MCF 10A (cell line): ENCODE data around the gene CA12. TPM values are rescaled to one million over a fixed set of nuclear protein-coding genes. Genes with fewer than 3 reads are reported as not detected.
A peak's percentile ranks its signal among the peaks of the same experiment; 100 is the strongest.

Experiments used
- BruUV-seq: library from RNA; stranded (reverse); fragments of 400-500 nt; replicated peaks from 2 replicates; lab custom pipeline; 2021; lab: Mats Ljungman, UMichigan
- CTCF ChIA-PET: fragments of 300-600 bp; sonication (Branson Sonifier 250); formaldehyde crosslinking; extraction: SDS; loops from one replicate; lab custom pipeline; 2021; ENCODE audit warnings: antibody characterized with exemption, inconsistent platforms; lab: Yijun Ruan, JAX
- POLR2A ChIA-PET: fragments of 300-600, 350-650 bp; sonication (Branson Sonifier 250); formaldehyde crosslinking; extraction: SDS; loops from one replicate; lab custom pipeline; 2020; ENCODE audit warnings: antibody characterized with exemption, inconsistent platforms; lab: Yijun Ruan, JAX
- DNase-seq: peaks from one replicate; pipeline ENCODE4 v3.0.0-alpha.2; 2018; ENCODE audit not compliant: unreplicated experiment
- H3K27ac Mint-ChIP-seq: one replicate; pipeline ENCODE4 v1.8.0; 2022; ENCODE audit warnings: mild to moderate bottlenecking, low read depth, mixed read lengths; ENCODE audit not compliant: unreplicated experiment
- H3K27me3 Mint-ChIP-seq: one replicate; pipeline ENCODE4 v1.8.0; 2022; ENCODE audit warnings: mixed read lengths; ENCODE audit not compliant: insufficient read depth, unreplicated experiment
- H3K36me3 Mint-ChIP-seq: one replicate; pipeline ENCODE4 v1.8.0; 2022; ENCODE audit warnings: mild to moderate bottlenecking, moderate library complexity, mixed read lengths; ENCODE audit not compliant: insufficient read depth, unreplicated experiment
- H3K4me1 Mint-ChIP-seq: one replicate; pipeline ENCODE4 v1.8.0; 2022; ENCODE audit warnings: mixed read lengths; ENCODE audit not compliant: insufficient read depth, unreplicated experiment
- H3K4me3 Mint-ChIP-seq: one replicate; pipeline ENCODE4 v1.8.0; 2022; ENCODE audit warnings: mild to moderate bottlenecking, moderate library complexity, mixed read lengths; ENCODE audit not compliant: unreplicated experiment
- H3K9me3 Mint-ChIP-seq: one replicate; pipeline ENCODE4 v1.8.0; 2022; ENCODE audit warnings: mixed read lengths; ENCODE audit not compliant: unreplicated experiment
- intact Hi-C: fragments of 100-400 bp; cut with micrococcal nuclease; formaldehyde crosslinking; loops from 2 replicates; pipeline ENCODE4 v1.14.1; 2022
- total RNA-seq: library from RNA; stranded (reverse); gene quantifications from 2 replicates; pipeline ENCODE4 v1.2.3, GENCODE V29; 2022
- TF ChIP-seq, protein P1 (sequence below): fragments of 200-600 bp; IDR thresholded peaks from one replicate; pipeline ENCODE4 v1.8.0; 2022; ENCODE audit warnings: antibody characterized with exemption, mild to moderate bottlenecking; ENCODE audit not compliant: unreplicated experiment

CA12 gene
- total RNA-seq, 1 experiment from 2014 or later = 19.6 TPM

GRCh38 chr15:63296195-63296594, 85.5 kb downstream of the CA12 start:
- no peaks in the 10 kb centered on the region for H3K27me3 Mint-ChIP-seq
- no peaks in the 10 kb centered on the region for H3K9me3 Mint-ChIP-seq
- TF ChIP-seq, protein P1, sequence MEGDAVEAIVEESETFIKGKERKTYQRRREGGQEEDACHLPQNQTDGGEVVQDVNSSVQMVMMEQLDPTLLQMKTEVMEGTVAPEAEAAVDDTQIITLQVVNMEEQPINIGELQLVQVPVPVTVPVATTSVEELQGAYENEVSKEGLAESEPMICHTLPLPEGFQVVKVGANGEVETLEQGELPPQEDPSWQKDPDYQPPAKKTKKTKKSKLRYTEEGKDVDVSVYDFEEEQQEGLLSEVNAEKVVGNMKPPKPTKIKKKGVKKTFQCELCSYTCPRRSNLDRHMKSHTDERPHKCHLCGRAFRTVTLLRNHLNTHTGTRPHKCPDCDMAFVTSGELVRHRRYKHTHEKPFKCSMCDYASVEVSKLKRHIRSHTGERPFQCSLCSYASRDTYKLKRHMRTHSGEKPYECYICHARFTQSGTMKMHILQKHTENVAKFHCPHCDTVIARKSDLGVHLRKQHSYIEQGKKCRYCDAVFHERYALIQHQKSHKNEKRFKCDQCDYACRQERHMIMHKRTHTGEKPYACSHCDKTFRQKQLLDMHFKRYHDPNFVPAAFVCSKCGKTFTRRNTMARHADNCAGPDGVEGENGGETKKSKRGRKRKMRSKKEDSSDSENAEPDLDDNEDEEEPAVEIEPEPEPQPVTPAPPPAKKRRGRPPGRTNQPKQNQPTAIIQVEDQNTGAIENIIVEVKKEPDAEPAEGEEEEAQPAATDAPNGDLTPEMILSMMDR = no peak
- BruUV-seq = no TSS peak
- ChIA-PET POLR2A (no interaction called here), CTCF (no interaction called here)
- no peak overlapping the region for H3K4me3 Mint-ChIP-seq
- no peaks in the 10 kb centered on the region for H3K4me1 Mint-ChIP-seq
- DNase-seq = no peak
- H3K36me3 Mint-ChIP-seq = peaks cover 9% of the 10 kb centered on the region
- no peak overlapping the region for H3K27ac Mint-ChIP-seq
- intact Hi-C loops = no loop called here

- TF ChIP-seq, protein P1 = no peak
- peaks cover 9% of the 10 kb centered on the region for H3K36me3 Mint-ChIP-seq
- CTCF ChIA-PET = interaction anchor here (0.7 to 1.0 kb wide), 2 partner anchors 83 to 171 kb away, joined by 3 read pairs; no protein-coding TSS in a partner anchor
- no peak overlapping the region for H3K27ac Mint-ChIP-seq
- POLR2A ChIA-PET = no interaction called here
- no peaks in the 10 kb centered on the region for H3K4me1 Mint-ChIP-seq
- H3K4me3 Mint-ChIP-seq = no peak overlapping the region
- H3K27me3 Mint-ChIP-seq = no peaks in the 10 kb centered on the region
- BruUV-seq = no TSS peak
- intact Hi-C loops = no loop called here
- no peaks in the 10 kb centered on the region for H3K9me3 Mint-ChIP-seq
- DNase-seq = no peak
Observed at GRCh38 chr15:63295341-63295740, 86.3 kb downstream of the CA12 start.

- H3K27ac Mint-ChIP-seq = peak overlapping the region; percentile 43
- no peaks in the 10 kb centered on the region for H3K4me1 Mint-ChIP-seq
- BruUV-seq = no TSS peak
- TF ChIP-seq, protein P1 = no peak
- DNase-seq = no peak
- ChIA-PET POLR2A (interaction anchor here (1.2 kb wide), 1 partner anchor 9 kb away, joined by 3 read pairs; no protein-coding TSS in a partner anchor), CTCF (interaction anchor here (0.6 to 1.3 kb wide), 7 partner anchors 7 to 359 kb away, joined by 3 to 9 read pairs (median 3); no protein-coding TSS in a partner anchor)
- peaks cover 9% of the 10 kb centered on the region for H3K36me3 Mint-ChIP-seq
- intact Hi-C loops = no loop called here
- no peaks in the 10 kb centered on the region for H3K27me3 Mint-ChIP-seq
- H3K9me3 Mint-ChIP-seq = no peaks in the 10 kb centered on the region
- H3K4me3 Mint-ChIP-seq = no peak overlapping the region
Observed at GRCh38 chr15:63294359-63294758, 87.3 kb downstream of the CA12 start.

- TF ChIP-seq, protein P1 = no peak
- no peak for DNase-seq
- Mint-ChIP-seq H3K27ac (no peak overlapping the region), H3K4me3 (no peak overlapping the region), H3K9me3 (no peaks in the 10 kb centered on the region), H3K36me3 (no peaks in the 10 kb centered on the region), H3K27me3 (no peaks in the 10 kb centered on the region), H3K4me1 (no peaks in the 10 kb centered on the region)
- no TSS peak for BruUV-seq
- ChIA-PET CTCF (interaction anchor here (1.0 to 5.6 kb wide), 6 partner anchors 58 to 306 kb away, joined by 3 to 70 read pairs (median 10); no protein-coding TSS in a partner anchor), POLR2A (interaction anchor here (1.8 kb wide), 1 partner anchor 15 kb away, joined by 6 read pairs; the partner anchor contains the start of gene APH1B)
- intact Hi-C loops = no loop called here
Observed at GRCh38 chr15:63292771-63293170, 88.9 kb downstream of the CA12 start.
